Hepatocyte (in vitro differentiated cells): ENCODE results near the gene PLVAP. TPM values are rescaled to one million over a fixed set of nuclear protein-coding genes. Genes with fewer than 3 reads are reported as not detected.
A peak's percentile ranks its signal among the peaks of the same experiment; 100 is the strongest.

Experiments
- DNase-seq: peaks from one replicate; pipeline ENCODE4 v3.0.0-alpha.2; 2016; ENCODE audit warnings: low spot score
- H2AFZ ChIP-seq: fragments of 200-600 bp; sonication (generic); 2 replicates; pipeline ENCODE4 v1.6.0; 2016; ENCODE audit warnings: antibody characterized with exemption, mild to moderate bottlenecking
- H3K27ac ChIP-seq: fragments of 200-600 bp; sonication (generic); 2 replicates; pipeline ENCODE4 v1.5.1; 2016; ENCODE audit warnings: mild to moderate bottlenecking
- H3K27me3 ChIP-seq: fragments of 200-600 bp; sonication (generic); 2 replicates; pipeline ENCODE4 v1.6.1; 2016
- H3K36me3 ChIP-seq: fragments of 200-600 bp; sonication (generic); replicated peaks from 2 replicates; pipeline ENCODE4 v1.5.1; 2016; ENCODE audit warnings: low read depth; ENCODE audit not compliant: insufficient read depth
- H3K4me1 ChIP-seq: fragments of 200-600 bp; sonication (generic); 2 replicates; pipeline ENCODE4 v1.5.1; 2016; ENCODE audit warnings: mild to moderate bottlenecking, moderate library complexity; ENCODE audit not compliant: insufficient read depth
- H3K4me2 ChIP-seq: fragments of 200-600 bp; sonication (generic); 2 replicates; pipeline ENCODE4 v1.6.0; 2016
- H3K4me3 ChIP-seq: fragments of 200-600 bp; sonication (generic); 2 replicates; pipeline ENCODE4 v1.5.1; 2016; ENCODE audit warnings: mild to moderate bottlenecking
- H3K79me2 ChIP-seq: fragments of 200-600 bp; sonication (generic); 2 replicates; pipeline ENCODE4 v1.6.0; 2017; ENCODE audit warnings: mild to moderate bottlenecking
- H3K9me2 ChIP-seq: fragments of 200-600 bp; sonication (generic); replicated peaks from 2 replicates; pipeline ENCODE4 v1.6.0; 2017; ENCODE audit warnings: mild to moderate bottlenecking; ENCODE audit not compliant: insufficient read depth
- H3K9me3 ChIP-seq: fragments of 200-600 bp; sonication (generic); 2 replicates; pipeline ENCODE4 v1.5.1; 2016; ENCODE audit warnings: low read depth, mild to moderate bottlenecking
- H4K20me1 ChIP-seq: fragments of 200-600 bp; sonication (generic); 2 replicates; pipeline ENCODE4 v1.6.0; 2016; ENCODE audit warnings: mild to moderate bottlenecking; ENCODE audit not compliant: insufficient read depth, poor library complexity, severe bottlenecking
- EZH2 ChIP-seq: fragments of 200-600 bp; sonication (generic); IDR thresholded peaks from 2 replicates; pipeline ENCODE4 v1.6.1; 2016; ENCODE audit warnings: antibody characterized with exemption, mild to moderate bottlenecking, borderline replicate concordance
- EZH2phosphoT487 ChIP-seq: fragments of 200-600 bp; sonication (generic); IDR thresholded peaks from one replicate; pipeline ENCODE4 v1.6.1; 2018; ENCODE audit warnings: antibody characterized with exemption, mild to moderate bottlenecking, low read depth, moderate library complexity; ENCODE audit not compliant: unreplicated experiment, severe bottlenecking
- WGBS: methylation state at CpG from one replicate; pipeline ENCODE4 v1.1.6; 2016; ENCODE audit warnings: low lambda C conversion rate; ENCODE audit errors: missing lambda C conversion rate; 5-methylcytosine and 5-hydroxymethylcytosine counted together
- polyA plus RNA-seq: library from polyadenylated mRNA; unstranded; fragments of >200 nt; fragmentation: Nextera tagmentation; extraction: Ambion mirVana; gene quantifications from 2 replicates; pipeline ENCODE4 v1.2.1, GENCODE V29; 2016
- total RNA-seq: library from RNA; depleted of rRNA; stranded (reverse); fragments of >200 nt; gene quantifications from 2 replicates; pipeline ENCODE4 v1.2.3, GENCODE V29; 2014
- TF ChIP-seq, protein P1 (sequence below): fragments of 200-600 bp; sonication (generic); IDR thresholded peaks from 2 replicates; pipeline ENCODE4 v1.5.1; 2016; ENCODE audit warnings: antibody characterized with exemption, mild to moderate bottlenecking; ENCODE audit not compliant: poor library complexity

Gene PLVAP
- total and polyA plus RNA-seq, 2 experiments from 2014 or later, result 1.4 to 5.3 TPM

GRCh38 chr19:17419154-17419620 is 42.0 kb upstream of the PLVAP start:
- no peaks in the 10 kb centered on the region for H3K27me3 ChIP-seq
- no peaks in the 10 kb centered on the region for H4K20me1 ChIP-seq
- H3K4me3 ChIP-seq, result peak overlapping the region; percentile 13
- H3K4me1 ChIP-seq, result peaks cover 12% of the 10 kb centered on the region
- H2AFZ ChIP-seq, result peak overlapping the region; percentile 64
- H3K79me2 ChIP-seq, result peaks cover 2% of the 10 kb centered on the region
- no peak for TF ChIP-seq EZH2phosphoT487
- TF ChIP-seq, protein P1, sequence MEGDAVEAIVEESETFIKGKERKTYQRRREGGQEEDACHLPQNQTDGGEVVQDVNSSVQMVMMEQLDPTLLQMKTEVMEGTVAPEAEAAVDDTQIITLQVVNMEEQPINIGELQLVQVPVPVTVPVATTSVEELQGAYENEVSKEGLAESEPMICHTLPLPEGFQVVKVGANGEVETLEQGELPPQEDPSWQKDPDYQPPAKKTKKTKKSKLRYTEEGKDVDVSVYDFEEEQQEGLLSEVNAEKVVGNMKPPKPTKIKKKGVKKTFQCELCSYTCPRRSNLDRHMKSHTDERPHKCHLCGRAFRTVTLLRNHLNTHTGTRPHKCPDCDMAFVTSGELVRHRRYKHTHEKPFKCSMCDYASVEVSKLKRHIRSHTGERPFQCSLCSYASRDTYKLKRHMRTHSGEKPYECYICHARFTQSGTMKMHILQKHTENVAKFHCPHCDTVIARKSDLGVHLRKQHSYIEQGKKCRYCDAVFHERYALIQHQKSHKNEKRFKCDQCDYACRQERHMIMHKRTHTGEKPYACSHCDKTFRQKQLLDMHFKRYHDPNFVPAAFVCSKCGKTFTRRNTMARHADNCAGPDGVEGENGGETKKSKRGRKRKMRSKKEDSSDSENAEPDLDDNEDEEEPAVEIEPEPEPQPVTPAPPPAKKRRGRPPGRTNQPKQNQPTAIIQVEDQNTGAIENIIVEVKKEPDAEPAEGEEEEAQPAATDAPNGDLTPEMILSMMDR, result no peak
- no peak for TF ChIP-seq EZH2
- DNase-seq, result no peak
- peak overlapping the region; percentile 75 for H3K4me2 ChIP-seq
- H3K27ac ChIP-seq, result peak overlapping the region; percentile 76
- no peaks in the 10 kb centered on the region for H3K9me2 ChIP-seq
- H3K9me3 ChIP-seq, result no peaks in the 10 kb centered on the region
- no peaks in the 10 kb centered on the region for H3K36me3 ChIP-seq
- 32% methylated on average over 8 of the region's 8 CpGs for WGBS

DNA sequence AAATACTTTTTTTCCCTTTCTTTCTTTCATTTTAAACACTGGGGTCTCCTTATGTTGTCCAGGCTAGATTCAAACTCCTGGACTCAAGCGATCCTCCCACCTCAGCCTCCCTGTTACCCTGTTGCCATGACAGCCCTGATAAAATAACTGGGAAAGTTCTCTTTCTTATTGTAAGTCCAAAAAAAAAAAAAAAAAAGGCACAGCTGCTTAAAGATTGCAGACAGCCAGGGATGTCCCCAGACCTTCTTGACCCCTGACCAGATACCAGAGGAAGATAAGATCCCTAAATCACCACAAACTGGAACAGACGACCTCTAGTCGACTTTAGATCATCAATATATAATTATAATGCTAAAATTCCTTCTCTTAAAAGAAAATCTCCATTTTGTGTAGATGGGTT is 41.6 kb upstream of the PLVAP start:
- Histone ChIP-seq H3K9me3 (no peaks in the 10 kb centered on the region), H3K9me2 (no peaks in the 10 kb centered on the region), H3K4me2 (peak overlapping the region; percentile 75), H2AFZ (peak overlapping the region; percentile 64), H3K27me3 (no peaks in the 10 kb centered on the region), H4K20me1 (no peaks in the 10 kb centered on the region), H3K79me2 (peaks cover 2% of the 10 kb centered on the region), H3K36me3 (no peaks in the 10 kb centered on the region), H3K4me1 (peaks cover 12% of the 10 kb centered on the region), H3K4me3 (peak overlapping the region; percentile 13), H3K27ac (peak overlapping the region; percentile 76)
- WGBS, result 40% methylated on average over 3 of the region's 3 CpGs
- DNase-seq, result no peak
- TF ChIP-seq EZH2phosphoT487 (no peak), EZH2 (no peak)
- TF ChIP-seq, protein P1, result no peak

DNA sequence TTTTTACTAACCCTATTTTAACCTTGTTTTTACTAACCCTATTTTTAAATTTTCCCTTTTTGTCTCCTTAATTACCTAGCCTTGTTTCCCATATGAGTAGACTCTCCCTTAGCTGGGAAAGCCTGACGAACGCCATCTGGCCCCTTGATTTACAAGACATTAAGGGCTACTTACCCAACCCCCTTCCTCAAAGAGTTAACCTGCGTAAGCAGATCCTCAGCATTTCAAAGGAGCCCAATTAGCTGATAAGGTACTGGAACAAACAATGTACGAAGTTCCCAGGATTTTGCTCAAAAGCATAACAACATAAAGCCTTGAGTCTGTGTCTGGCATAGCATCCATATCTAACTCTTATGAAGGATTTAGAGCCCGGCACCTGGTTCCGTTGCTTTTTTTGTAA is 38.0 kb upstream of the PLVAP start:
- Histone ChIP-seq H3K36me3 (no peaks in the 10 kb centered on the region), H3K4me3 (peak overlapping the region; percentile 14), H3K9me2 (no peaks in the 10 kb centered on the region), H3K4me1 (peaks cover 17% of the 10 kb centered on the region), H3K27ac (peak overlapping the region; percentile 60), H3K27me3 (no peaks in the 10 kb centered on the region), H4K20me1 (no peaks in the 10 kb centered on the region), H2AFZ (peak overlapping the region; percentile 61), H3K79me2 (no peaks in the 10 kb centered on the region), H3K9me3 (no peaks in the 10 kb centered on the region), H3K4me2 (peak overlapping the region; percentile 79)
- TF ChIP-seq EZH2phosphoT487, result no peak
- no peak for TF ChIP-seq EZH2
- TF ChIP-seq, protein P1, result no peak
- 27% methylated on average over 6 of the region's 6 CpGs for WGBS
- no peak for DNase-seq

- 79% methylated on average over 8 of the region's 8 CpGs for WGBS
- DNase-seq, result no peak
- TF ChIP-seq, protein P1, result no peak
- TF ChIP-seq EZH2, result no peak
- TF ChIP-seq EZH2phosphoT487, result no peak
- Histone ChIP-seq H3K4me1 (peaks cover 15% of the 10 kb centered on the region), H3K36me3 (no peaks in the 10 kb centered on the region), H3K9me3 (no peaks in the 10 kb centered on the region), H3K9me2 (no peaks in the 10 kb centered on the region), H3K27ac (no peak overlapping the region), H3K79me2 (no peaks in the 10 kb centered on the region), H3K4me3 (no peak overlapping the region), H3K4me2 (no peak overlapping the region), H3K27me3 (no peaks in the 10 kb centered on the region), H2AFZ (no peak overlapping the region), H4K20me1 (no peaks in the 10 kb centered on the region)
Measured at GRCh38 chr19:17414097-17414496, 37.0 kb upstream of the PLVAP start.
